Measurements from ENCODE around the gene PLEKHA1.

DNA sequence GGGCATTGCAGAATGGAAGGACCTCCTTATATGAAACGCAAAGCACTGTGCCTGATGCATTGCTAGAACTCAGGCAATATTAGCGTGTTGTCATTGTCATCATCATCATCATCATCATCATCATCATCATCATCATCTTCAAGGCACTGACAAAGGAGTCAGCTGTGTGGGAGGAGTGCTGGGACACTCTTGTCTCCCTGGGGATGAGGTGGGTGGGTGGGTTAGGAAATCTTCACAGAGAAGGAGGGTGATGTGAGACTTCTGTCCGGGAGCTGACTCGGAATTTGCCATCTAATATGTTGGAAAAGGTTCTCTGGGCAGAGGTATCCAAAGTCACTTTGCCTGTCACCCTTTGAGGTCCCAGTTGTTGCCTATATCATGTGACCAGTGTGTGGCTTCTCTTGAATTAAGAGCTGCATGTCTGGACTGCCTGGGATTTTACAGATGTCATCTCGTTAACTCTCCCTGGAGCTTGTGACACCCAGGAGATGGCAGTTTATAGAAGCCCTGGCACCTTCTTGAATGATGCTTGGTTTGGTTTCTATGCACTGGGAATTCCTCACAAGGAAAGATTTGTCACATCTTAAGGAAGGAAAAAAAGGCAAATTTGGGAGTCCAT is 93.9 kb downstream of the PLEKHA1 start:
- TF ChIP-seq POLR2A (IDR thresholded peaks at IDR 0.05) (no peak), EP300 (IDR thresholded peaks at IDR 0.05) (no peak)
- TF ChIP-seq, protein P1, sequence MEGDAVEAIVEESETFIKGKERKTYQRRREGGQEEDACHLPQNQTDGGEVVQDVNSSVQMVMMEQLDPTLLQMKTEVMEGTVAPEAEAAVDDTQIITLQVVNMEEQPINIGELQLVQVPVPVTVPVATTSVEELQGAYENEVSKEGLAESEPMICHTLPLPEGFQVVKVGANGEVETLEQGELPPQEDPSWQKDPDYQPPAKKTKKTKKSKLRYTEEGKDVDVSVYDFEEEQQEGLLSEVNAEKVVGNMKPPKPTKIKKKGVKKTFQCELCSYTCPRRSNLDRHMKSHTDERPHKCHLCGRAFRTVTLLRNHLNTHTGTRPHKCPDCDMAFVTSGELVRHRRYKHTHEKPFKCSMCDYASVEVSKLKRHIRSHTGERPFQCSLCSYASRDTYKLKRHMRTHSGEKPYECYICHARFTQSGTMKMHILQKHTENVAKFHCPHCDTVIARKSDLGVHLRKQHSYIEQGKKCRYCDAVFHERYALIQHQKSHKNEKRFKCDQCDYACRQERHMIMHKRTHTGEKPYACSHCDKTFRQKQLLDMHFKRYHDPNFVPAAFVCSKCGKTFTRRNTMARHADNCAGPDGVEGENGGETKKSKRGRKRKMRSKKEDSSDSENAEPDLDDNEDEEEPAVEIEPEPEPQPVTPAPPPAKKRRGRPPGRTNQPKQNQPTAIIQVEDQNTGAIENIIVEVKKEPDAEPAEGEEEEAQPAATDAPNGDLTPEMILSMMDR (IDR thresholded peaks at IDR 0.05), result no peak

Data from tibial nerve (tissue), 4 donors.